GM23248 (cell line): ENCODE measurements around the gene CCDC159. TPM values are rescaled to one million over a fixed set of nuclear protein-coding genes. Genes with fewer than 3 reads are reported as not detected.

ENCODE experiments used
- DNase-seq: peaks from one replicate; pipeline ENCODE4 v3.0.0-alpha.2; 2015
- H2AFZ ChIP-seq: fragments of 200-600 bp; sonication (generic); 2 replicates; pipeline ENCODE4 v1.6.1; 2016; ENCODE audit warnings: antibody characterized with exemption
- H3F3A ChIP-seq: fragments of 200-600 bp; sonication (generic); 2 replicates; pipeline ENCODE4 v1.6.1; 2016; ENCODE audit warnings: mild to moderate bottlenecking, antibody characterized with exemption, mixed run types; ENCODE audit not compliant: insufficient read depth
- H3K27ac ChIP-seq: fragments of 200-600 bp; sonication (generic); 2 replicates; pipeline ENCODE4 v1.5.1; 2016; ENCODE audit warnings: mild to moderate bottlenecking
- H3K27me3 ChIP-seq: fragments of 200-600 bp; sonication (generic); replicated peaks from 2 replicates; pipeline ENCODE4 v1.6.1; 2016; ENCODE audit warnings: mild to moderate bottlenecking; ENCODE audit not compliant: insufficient read depth
- H3K36me3 ChIP-seq: fragments of 200-600 bp; sonication (generic); 2 replicates; pipeline ENCODE4 v1.6.1; 2016; ENCODE audit warnings: low read depth, mild to moderate bottlenecking
- H3K4me1 ChIP-seq: fragments of 200-600 bp; sonication (generic); 2 replicates; pipeline ENCODE4 v1.6.1; 2016; ENCODE audit warnings: mild to moderate bottlenecking; ENCODE audit not compliant: insufficient read depth
- H3K4me2 ChIP-seq: fragments of 200-600 bp; sonication (generic); one replicate; pipeline ENCODE4 v1.6.1; 2016; ENCODE audit warnings: mild to moderate bottlenecking; ENCODE audit not compliant: unreplicated experiment
- H3K4me3 ChIP-seq: fragments of 200-600 bp; sonication (generic); 2 replicates; pipeline ENCODE4 v1.5.1; 2016; ENCODE audit warnings: mild to moderate bottlenecking
- H3K79me2 ChIP-seq: fragments of 200-600 bp; sonication (generic); 2 replicates; pipeline ENCODE4 v1.6.1; 2016; ENCODE audit warnings: mild to moderate bottlenecking; ENCODE audit not compliant: insufficient read depth
- H3K9ac ChIP-seq: fragments of 200-600 bp; sonication (generic); 2 replicates; pipeline ENCODE4 v1.6.1; 2016; ENCODE audit warnings: mild to moderate bottlenecking
- H3K9me2 ChIP-seq: fragments of 200-600 bp; sonication (generic); 2 replicates; pipeline ENCODE4 v1.6.1; 2016; ENCODE audit warnings: mixed run types, mild to moderate bottlenecking, moderate library complexity; ENCODE audit not compliant: insufficient read depth
- H3K9me3 ChIP-seq: fragments of 200-600 bp; sonication (generic); one replicate; pipeline ENCODE4 v1.6.1; 2017; ENCODE audit warnings: low read depth
- H4K20me1 ChIP-seq: fragments of 200-600 bp; sonication (generic); 2 replicates; pipeline ENCODE4 v1.6.0; 2016; ENCODE audit not compliant: insufficient read depth
- EZH2 ChIP-seq: fragments of 200-600 bp; sonication (generic); IDR thresholded peaks from 2 replicates; pipeline ENCODE4 v1.6.1; 2018; ENCODE audit warnings: antibody characterized with exemption, mild to moderate bottlenecking; ENCODE audit not compliant: insufficient read depth, poor library complexity, severe bottlenecking
- EZH2phosphoT487 ChIP-seq: fragments of 200-600 bp; sonication (generic); IDR thresholded peaks from 2 replicates; pipeline ENCODE4 v1.6.1; 2018; ENCODE audit warnings: antibody characterized with exemption, moderate library complexity, mild to moderate bottlenecking, low read depth; ENCODE audit not compliant: insufficient read depth
- WGBS, 2 experiments: methylation state at CpG; one replicate each; pipeline ENCODE4 v1.1.6; 2015 to 2017; ENCODE audit warnings: low lambda C conversion rate in 2 of 2, low coverage in 1 of 2; ENCODE audit errors: missing lambda C conversion rate in 2 of 2; 5-methylcytosine and 5-hydroxymethylcytosine counted together
- in situ Hi-C: fragments of 300-500 bp; cut with MboI; formaldehyde crosslinking; loops from 2 replicates; pipeline ENCODE4 v1.15.0; 2020
- polyA plus RNA-seq: library from polyadenylated mRNA; unstranded; fragments of >200 nt; fragmentation: Nextera tagmentation; extraction: Ambion mirVana; gene quantifications from 2 replicates; pipeline ENCODE4 v1.2.1, GENCODE V29; 2016
- total RNA-seq: library from RNA; depleted of rRNA; stranded (reverse); fragments of >200 nt; shearing (Covaris generic); gene quantifications from 2 replicates; pipeline ENCODE4 v1.2.3, GENCODE V29; 2014

The CCDC159 gene
- total and polyA plus RNA-seq, 2 experiments from 2014 or later, result 11.6 to 16.5 TPM

DNA sequence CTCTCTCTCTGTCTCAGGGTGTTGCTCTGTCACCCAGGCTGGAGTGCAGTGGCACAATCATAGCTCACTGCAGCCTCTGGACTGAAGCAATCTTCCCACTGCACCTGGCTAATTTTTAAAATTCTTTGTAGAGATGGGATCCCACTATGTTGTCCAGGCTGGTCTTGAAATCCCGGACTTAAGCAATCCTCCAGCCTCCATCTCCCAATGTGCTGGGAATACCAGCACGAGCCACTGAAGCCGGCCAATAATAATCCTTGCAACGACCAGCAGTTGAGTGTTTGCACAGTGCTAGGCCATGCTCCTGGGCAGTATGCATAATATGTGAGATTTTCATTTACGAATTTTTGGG, 38.4 kb downstream of the CCDC159 start:
- WGBS, 2 experiments, result 62 to 68% methylated on average over 5 of the region's 5 CpGs
- H3K4me2 ChIP-seq, result no peak overlapping the region
- no peak overlapping the region for H2AFZ ChIP-seq
- H4K20me1 ChIP-seq, result no peaks in the 10 kb centered on the region
- in situ Hi-C loops, result no loop called here
- no peaks in the 10 kb centered on the region for H3F3A ChIP-seq
- H3K4me3 ChIP-seq, result no peak overlapping the region
- TF ChIP-seq EZH2phosphoT487, result no peak
- no peak for TF ChIP-seq EZH2
- H3K4me1 ChIP-seq, result no peaks in the 10 kb centered on the region
- H3K9me3 ChIP-seq, result no peaks in the 10 kb centered on the region
- H3K9ac ChIP-seq, result no peak overlapping the region
- peaks cover 7% of the 10 kb centered on the region; the same call in 1 of the 2 replicates for H3K79me2 ChIP-seq
- H3K27me3 ChIP-seq, result no peaks in the 10 kb centered on the region
- H3K9me2 ChIP-seq, result no peaks in the 10 kb centered on the region
- DNase-seq, result no peak
- no peaks in the 10 kb centered on the region for H3K36me3 ChIP-seq
- no peak overlapping the region for H3K27ac ChIP-seq

DNA sequence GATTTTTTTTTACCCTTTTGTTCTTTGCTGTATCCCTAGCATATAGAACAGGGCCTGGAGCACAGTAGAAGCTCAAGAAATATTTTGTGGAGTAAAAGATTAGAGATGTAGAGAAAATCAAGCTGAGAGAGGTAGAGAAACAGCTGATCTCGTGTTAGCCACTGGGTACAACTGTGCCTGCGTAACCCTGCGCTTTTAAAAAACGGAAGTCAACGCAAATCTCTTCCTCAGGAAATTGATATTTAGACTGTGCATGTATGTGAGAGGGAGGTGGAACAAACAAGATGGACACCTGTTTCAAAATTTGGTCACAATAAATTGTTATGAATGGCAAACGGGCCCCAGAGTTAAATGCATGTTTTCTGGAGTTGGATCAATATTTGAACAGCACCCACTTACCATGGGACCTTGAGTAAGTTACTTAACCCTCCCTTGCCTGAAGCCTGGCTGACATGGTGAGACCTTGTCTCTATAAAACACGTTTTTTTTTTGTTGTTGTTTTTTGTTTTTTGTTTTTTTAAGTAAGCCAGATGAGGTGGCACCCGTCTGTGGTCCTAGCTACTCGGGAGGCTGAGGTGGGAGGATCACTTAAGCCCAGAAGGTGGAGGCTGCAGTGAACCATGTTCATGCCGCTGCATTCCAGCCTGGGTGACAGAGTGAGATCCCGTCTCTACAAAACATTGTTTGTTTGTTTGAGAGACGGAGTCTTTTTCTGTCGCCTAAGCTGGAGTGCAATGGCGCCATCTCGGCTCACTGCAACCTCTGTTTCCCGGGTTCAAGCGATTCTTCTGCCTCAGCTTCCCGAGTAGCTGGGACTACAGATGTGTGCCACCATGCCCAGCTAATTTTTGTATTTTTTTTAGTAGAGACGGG, 41.1 kb downstream of the CCDC159 start:
- no peak overlapping the region for H3K4me2 ChIP-seq
- DNase-seq, result no peak
- 62 to 65% methylated on average over 19 of the region's 19 CpGs for whole genome bisulfite sequencing, 2 experiments
- no peaks in the 10 kb centered on the region for H3K36me3 ChIP-seq
- no peaks in the 10 kb centered on the region for H3K27me3 ChIP-seq
- no peak overlapping the region for H2AFZ ChIP-seq
- no peaks in the 10 kb centered on the region for H4K20me1 ChIP-seq
- H3K27ac ChIP-seq, result no peak overlapping the region
- H3K4me3 ChIP-seq, result no peak overlapping the region
- no peak overlapping the region for H3K9ac ChIP-seq
- no peaks in the 10 kb centered on the region for H3F3A ChIP-seq
- no peaks in the 10 kb centered on the region for H3K79me2 ChIP-seq
- H3K9me3 ChIP-seq, result no peaks in the 10 kb centered on the region
- H3K9me2 ChIP-seq, result no peaks in the 10 kb centered on the region
- TF ChIP-seq EZH2 (no peak), EZH2phosphoT487 (no peak)
- in situ Hi-C loops, result no loop called here
- H3K4me1 ChIP-seq, result no peaks in the 10 kb centered on the region

DNA sequence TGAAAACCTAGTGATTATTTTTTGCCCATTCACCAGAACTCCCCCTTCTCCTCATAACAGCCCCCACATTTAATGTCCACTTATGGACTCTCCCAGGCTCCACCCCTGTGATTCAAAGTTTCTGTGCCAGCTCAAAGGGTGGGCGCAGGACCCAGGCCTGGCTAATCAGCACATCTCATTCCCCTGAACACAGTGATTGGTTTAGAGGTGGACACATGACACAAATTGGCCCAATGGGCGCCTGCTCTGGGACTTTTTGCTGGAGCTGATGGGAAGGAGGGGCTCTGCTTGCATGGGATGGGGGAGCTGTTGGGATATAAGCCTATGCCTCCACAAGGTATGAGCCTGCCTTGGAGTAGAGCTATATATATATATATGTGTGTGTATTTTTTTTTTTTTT, 44.0 kb downstream of the CCDC159 start:
- H3K4me1 ChIP-seq, result no peaks in the 10 kb centered on the region
- WGBS, 2 experiments, result 72% methylated on average over 2 of the region's 2 CpGs
- no peak overlapping the region for H3K4me2 ChIP-seq
- no peaks in the 10 kb centered on the region for H4K20me1 ChIP-seq
- in situ Hi-C loops, result no loop called here
- H3K9me3 ChIP-seq, result no peaks in the 10 kb centered on the region
- H3K27ac ChIP-seq, result no peak overlapping the region
- H3F3A ChIP-seq, result no peaks in the 10 kb centered on the region
- DNase-seq, result no peak
- no peaks in the 10 kb centered on the region for H3K79me2 ChIP-seq
- no peak overlapping the region for H3K4me3 ChIP-seq
- no peak for TF ChIP-seq EZH2
- no peak for TF ChIP-seq EZH2phosphoT487
- no peak overlapping the region for H2AFZ ChIP-seq
- H3K27me3 ChIP-seq, result no peaks in the 10 kb centered on the region
- H3K36me3 ChIP-seq, result no peaks in the 10 kb centered on the region
- no peak overlapping the region for H3K9ac ChIP-seq
- no peaks in the 10 kb centered on the region for H3K9me2 ChIP-seq

DNA sequence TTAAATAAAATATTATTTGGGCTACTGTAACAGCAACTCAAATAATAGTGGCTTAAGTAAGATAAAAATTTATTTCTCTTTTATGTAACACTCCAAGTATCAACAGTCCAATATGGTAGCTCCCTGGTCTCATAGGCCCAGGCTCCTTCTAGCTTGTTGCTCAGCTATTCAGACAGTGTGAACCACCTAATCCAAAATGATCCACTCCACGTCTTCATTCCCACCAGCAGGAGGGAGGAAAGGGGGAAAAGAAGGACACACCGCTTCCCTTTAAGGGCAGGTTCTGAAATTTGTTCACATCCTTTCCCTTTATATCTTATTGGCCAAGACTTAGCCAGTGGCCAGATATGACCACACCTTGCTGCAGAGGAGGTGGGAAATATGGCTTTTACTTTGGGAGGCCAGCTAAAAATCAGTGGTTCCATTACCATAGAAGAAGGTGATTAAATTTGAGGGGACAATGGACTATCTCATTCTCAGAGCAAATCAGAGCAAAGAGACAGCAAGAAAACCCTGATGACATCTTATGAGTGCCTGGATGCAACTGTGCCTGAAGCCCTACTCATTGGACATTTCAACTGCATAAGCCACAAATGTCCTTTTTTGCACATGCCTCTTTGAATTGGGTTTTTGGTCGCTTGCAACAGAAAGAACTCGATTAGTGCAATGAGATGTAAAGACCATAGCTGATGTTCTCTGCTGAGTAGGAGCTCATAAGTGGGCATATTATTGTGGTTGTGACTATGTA, 44.8 kb downstream of the CCDC159 start:
- in situ Hi-C loops, result no loop called here
- Histone ChIP-seq H3K27me3 (no peaks in the 10 kb centered on the region), H3F3A (no peaks in the 10 kb centered on the region), H2AFZ (no peak overlapping the region), H4K20me1 (no peaks in the 10 kb centered on the region), H3K9me3 (no peaks in the 10 kb centered on the region), H3K36me3 (no peaks in the 10 kb centered on the region), H3K4me1 (no peaks in the 10 kb centered on the region), H3K4me2 (no peak overlapping the region), H3K79me2 (no peaks in the 10 kb centered on the region), H3K27ac (no peak overlapping the region), H3K9ac (no peak overlapping the region), H3K4me3 (no peak overlapping the region), H3K9me2 (no peaks in the 10 kb centered on the region)
- DNase-seq, result no peak
- no peak for TF ChIP-seq EZH2phosphoT487
- no peak for TF ChIP-seq EZH2
- WGBS, 2 experiments, result 50 to 66% methylated on average over 4 of the region's 4 CpGs
